GM12865 (cell line): ENCODE measurements around the gene FALEC.
A peak's percentile ranks its signal among the peaks of the same experiment; 100 is the strongest.

ENCODE experiments used
- DNase-seq: peaks from one replicate; pipeline ENCODE4 v3.0.0; 2010; ENCODE audit warnings: low read depth
- H3K4me3 ChIP-seq: 2 replicates; pipeline ENCODE4 v1.5.1; 2011; ENCODE audit warnings: mild to moderate bottlenecking, low read depth, low read length, control low read depth
- TF ChIP-seq, protein P1 (sequence below): IDR thresholded peaks from 2 replicates; pipeline ENCODE4 v1.5.1; 2011; ENCODE audit warnings: low read length, control low read depth, low read depth, inconsistent platforms; ENCODE audit not compliant: insufficient read depth; ENCODE audit errors: missing control alignments

Gene FALEC

DNA sequence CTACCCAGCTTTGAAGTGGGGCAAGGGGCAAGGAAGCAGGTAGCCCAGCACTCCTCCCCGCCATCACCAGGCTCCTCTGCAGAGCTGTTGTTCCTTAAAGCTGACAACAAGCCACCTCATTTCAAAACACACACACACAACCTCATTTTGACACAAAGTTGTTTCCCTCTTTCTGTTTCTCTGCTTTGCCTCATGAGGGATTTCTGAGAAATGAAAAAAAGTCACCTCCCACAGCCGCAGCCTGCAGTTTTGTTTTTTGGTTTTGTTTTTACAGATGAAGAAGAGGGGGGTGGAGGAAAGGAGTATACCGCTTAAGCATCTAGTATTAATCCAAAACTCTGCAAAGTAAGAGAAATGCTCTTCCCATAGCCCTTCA, 51.8 kb downstream of the FALEC start:
- H3K4me3 ChIP-seq, result peak overlapping the region; percentile 26
- TF ChIP-seq, protein P1, sequence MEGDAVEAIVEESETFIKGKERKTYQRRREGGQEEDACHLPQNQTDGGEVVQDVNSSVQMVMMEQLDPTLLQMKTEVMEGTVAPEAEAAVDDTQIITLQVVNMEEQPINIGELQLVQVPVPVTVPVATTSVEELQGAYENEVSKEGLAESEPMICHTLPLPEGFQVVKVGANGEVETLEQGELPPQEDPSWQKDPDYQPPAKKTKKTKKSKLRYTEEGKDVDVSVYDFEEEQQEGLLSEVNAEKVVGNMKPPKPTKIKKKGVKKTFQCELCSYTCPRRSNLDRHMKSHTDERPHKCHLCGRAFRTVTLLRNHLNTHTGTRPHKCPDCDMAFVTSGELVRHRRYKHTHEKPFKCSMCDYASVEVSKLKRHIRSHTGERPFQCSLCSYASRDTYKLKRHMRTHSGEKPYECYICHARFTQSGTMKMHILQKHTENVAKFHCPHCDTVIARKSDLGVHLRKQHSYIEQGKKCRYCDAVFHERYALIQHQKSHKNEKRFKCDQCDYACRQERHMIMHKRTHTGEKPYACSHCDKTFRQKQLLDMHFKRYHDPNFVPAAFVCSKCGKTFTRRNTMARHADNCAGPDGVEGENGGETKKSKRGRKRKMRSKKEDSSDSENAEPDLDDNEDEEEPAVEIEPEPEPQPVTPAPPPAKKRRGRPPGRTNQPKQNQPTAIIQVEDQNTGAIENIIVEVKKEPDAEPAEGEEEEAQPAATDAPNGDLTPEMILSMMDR, result no peak
- peak; percentile 96 for DNase-seq

DNA sequence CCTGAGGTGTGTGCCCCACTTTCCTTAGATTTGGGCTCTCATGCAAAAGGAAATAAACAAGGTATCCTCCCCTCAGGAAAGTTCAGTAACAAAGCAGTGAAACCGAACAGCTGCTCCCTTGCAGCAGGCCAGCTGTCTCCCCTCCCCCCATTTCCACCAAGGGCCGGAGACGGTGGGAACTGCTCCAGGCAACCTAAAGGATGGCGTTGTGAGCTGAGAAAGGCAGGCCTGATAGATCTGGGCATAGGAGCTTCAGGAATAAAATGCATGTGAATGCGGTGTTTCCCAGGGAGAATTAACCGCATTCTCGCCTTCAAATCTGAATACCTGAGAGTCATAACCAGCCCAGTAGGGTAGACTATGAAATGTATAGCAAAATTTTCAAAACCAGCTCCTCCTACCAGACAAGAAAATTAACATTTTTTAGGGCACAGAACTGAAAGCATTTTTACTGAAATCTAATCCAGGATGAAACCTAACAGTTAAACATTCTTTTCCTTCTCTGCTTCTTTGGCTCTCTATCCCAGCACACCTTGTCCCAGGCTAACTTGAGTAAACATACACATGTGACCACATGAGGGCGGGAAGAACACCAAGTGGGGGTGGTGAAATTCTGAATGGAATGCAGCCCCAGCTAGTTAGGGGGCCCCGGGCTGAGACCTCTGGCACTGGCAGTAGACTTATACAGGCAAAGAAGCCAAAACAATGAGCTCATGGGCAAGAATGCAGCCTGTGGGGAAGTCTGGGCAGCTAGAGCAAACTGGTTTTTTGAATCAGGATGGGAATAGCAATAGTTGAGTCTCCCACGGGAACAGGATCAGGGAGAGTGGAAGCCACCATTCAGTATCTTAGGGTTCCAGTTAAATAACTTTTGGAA, 52.4 kb downstream of the FALEC start:
- TF ChIP-seq, protein P1, result no peak
- peak; percentile 88 for DNase-seq
- peak overlapping the region; percentile 26 for H3K4me3 ChIP-seq

DNA sequence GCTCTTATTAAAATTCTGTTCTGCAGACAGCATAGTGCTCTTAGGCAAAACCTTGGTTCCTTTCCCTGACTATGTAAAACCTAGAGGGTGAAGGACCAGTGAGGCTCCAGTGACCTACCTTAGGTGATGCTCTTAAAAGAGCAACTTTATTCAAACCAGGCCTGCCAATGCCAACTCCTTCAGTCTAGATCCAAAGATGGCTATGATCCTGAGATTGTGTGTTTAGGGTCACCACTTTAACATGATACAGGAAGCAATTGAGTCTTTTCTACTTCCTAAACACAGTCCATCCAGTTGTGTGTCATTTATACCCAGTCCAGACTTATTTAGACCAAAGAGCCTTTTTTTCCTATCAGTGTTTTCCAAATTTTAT, 53.0 kb downstream of the FALEC start:
- TF ChIP-seq, protein P1, result no peak
- peak; percentile 65 for DNase-seq
- H3K4me3 ChIP-seq, result peak overlapping the region; percentile 26

DNA sequence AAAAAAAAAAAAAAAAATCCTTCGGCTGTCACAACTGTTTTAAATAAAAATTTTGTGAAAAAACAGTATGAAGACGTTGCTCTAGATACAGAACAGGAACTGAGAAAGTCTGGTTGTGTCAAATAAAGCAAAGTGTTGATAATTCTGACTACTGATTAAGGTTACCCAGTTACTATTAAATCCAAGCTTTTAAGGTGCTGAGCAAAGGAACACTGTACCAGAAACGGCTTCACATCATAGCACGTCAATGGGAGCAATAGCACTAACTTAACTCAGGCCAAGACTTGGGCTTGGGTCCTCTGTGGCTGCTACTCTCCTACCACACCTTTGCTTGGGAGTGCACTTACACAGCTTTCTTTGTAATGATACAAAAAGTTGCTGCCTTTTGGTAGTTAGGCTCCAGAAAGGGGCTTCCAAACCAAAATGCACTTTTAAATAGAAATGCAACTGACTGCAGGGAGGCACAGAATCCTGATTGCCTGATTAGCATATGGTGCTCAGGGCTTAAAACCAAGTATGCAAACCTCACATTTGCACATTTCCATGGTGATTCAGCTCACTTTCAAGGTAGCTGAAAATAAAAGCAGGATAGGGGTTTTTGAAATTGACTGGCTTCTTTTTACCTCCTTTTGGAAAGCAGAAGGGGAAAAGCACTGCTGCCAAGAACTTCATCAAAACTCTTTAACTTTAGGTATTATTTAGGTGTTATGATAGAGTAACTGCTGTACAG, 57.5 kb downstream of the FALEC start:
- peak overlapping the region; percentile 95 for H3K4me3 ChIP-seq
- peak; percentile 57 for DNase-seq
- TF ChIP-seq, protein P1, result no peak

DNA sequence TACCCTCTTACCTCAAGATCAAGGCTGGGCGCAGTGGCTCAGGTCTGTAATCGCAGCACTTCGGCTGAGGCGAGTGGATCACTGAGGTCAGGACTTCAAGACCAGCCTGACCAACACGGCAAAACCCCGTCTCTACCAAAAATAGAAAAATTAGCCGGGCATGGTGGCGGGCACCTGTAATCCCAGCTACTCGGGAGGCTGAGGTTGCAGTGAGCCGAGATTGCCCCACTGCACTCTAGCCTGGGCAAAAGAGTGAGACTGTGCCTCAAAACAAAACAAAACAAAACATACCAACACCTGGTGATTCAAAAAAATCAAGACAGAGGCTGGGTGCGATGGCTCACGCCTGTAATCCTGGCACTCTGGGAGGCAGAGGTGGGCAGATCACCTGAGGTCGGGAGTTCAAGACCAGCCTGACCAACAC, 58.1 kb downstream of the FALEC start:
- H3K4me3 ChIP-seq, result peak overlapping the region; percentile 95
- DNase-seq, result peak; percentile 9

DNA sequence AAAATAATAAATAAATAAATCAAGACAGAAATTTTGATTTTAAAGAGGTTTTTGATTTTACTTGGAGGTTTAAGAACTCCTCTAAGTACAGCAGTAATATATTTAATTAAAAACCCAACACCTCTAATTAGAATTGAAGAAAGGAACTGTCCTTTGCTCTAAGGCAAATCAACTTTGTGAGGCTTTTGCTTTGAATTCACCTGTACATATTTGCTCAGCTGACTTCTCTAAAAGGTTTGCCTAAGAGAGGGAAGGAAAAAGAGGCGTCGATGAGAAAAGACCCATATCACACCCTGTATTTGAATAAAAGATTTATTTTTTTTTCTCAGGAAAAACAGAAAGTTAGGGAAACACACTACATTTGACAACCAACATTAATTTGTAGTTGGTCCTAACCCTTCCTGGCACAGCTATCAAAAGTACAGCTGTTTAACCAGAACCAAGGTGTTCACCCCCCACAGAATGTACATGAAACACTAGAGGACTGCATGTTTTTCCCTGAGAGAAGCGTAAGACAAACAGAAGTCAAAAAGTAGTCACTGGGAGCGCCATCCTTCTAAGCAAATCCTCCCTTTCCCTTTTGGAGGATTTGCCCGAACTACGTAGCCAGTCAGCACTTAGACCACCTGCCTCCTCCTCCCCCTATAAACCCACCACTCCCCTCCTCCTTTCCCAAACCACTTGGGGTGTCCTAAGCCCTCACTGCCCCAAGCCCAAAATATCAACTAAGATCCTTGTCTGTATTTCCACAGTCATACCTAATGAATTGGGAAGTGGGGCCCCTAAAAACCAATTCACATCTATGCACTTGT, 58.9 kb downstream of the FALEC start:
- peak; percentile 17 for DNase-seq
- H3K4me3 ChIP-seq, result peak overlapping the region; percentile 95
- TF ChIP-seq, protein P1, result no peak

DNA sequence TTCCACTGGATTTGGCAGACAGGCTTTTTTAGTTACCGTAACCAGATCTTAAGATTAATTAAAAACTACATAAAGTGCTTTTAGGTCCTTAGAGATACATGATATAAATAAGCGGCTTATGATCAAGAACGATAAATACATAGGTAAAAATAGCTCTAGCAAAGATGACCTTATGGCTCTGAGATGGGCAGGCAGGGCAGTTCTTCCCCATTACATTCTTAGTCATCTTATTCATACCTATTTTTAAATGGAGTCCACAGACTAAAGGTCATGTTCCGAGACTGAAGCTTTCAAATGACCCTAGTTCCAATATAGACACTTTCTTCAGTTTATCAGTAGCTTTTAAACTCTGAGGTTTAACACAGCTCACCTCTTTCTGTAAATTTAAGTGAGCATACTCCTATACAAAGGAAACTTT, 59.5 kb downstream of the FALEC start:
- TF ChIP-seq, protein P1, result no peak
- DNase-seq, result peak; percentile 25
- H3K4me3 ChIP-seq, result peak overlapping the region; percentile 95
